ENCODE results near the gene KAT8.

The KAT8 gene

DNA sequence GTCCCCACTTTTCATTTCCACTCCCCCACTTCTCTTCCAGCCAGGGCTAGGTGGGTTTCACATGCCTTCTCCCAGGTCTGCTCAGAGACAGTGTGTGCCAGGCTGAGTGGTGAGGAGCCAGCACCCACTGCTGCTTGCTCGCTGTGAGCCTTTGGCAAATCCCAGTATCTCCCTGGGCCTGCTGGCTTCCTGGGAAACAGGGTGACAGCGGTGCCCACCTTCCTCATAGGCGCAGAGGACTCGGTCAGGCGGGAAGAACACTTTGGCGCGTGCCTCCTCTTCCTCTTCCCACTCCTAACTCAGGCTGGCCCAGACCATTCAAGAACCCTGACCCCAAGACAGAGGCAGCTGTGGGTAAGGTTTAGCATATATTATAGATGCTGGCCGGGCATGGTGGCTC lies 28.3 kb upstream of the KAT8 start:
- ChIA-PET POLR2A (interaction anchor here (1.1 to 1.4 kb wide), 2 partner anchors 13 to 15 kb away, joined by 3 read pairs; partner anchors contain the start of genes ZNF646 and ZNF668), CTCF (interaction anchor here (0.7 kb wide), 1 partner anchor 105 kb away, joined by 3 read pairs; no protein-coding TSS in a partner anchor)
- TF ChIP-seq FOXA1 (IDR thresholded peaks at IDR 0.05) (no peak), NFRKB (IDR thresholded peaks at IDR 0.05) (no peak)
- DNase-seq (ENCODE audit: extremely low spot score) = no peak

- no peak for TF ChIP-seq FOXK2 (IDR thresholded peaks at IDR 0.05)
- TF ChIP-seq SP1 (IDR thresholded peaks at IDR 0.05) = no peak
- TF ChIP-seq ELF4 (IDR thresholded peaks at IDR 0.05) = no peak
- no peak for TF ChIP-seq ARNT (IDR thresholded peaks at IDR 0.05)
- ChIA-PET CTCF (no interaction called here), POLR2A (interaction anchor here (1.2 to 4.4 kb wide), 2 partner anchors 27 to 57 kb away, joined by 3 to 17 read pairs; partner anchors contain the start of genes KAT8 and STX4)
- no peak for DNase-seq (ENCODE audit: extremely low spot score)
These were observed 26.9 kb upstream of the KAT8 start for GRCh38 chr16:31090540-31090939.

DNA sequence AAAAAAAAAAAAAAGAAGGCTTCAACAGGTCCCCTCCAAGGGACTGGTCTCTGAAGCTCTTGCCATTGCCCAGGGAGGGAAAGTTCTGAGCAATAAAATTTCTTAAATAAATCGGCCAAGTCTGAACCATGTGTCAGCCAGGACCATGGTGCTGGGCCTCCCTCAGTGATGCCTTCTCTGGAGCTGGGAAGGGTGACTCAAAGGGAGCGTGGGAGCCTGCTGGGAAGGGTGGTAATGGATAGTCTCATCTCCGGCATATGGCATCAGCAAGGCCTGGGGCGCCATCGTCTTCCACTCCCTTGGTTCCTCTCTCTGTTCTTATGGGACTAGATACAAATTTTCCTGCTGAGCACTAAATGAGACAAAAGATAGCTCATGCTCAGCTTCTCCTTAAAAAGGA lies 25.1 kb upstream of the KAT8 start:
- no peak for TF ChIP-seq FOXK2 (IDR thresholded peaks at IDR 0.05)
- TF ChIP-seq FOXA1 (IDR thresholded peaks at IDR 0.05) = no peak
- no peak for TF ChIP-seq ZNF384 (IDR thresholded peaks at IDR 0.05)
- no peak for TF ChIP-seq ELF4 (IDR thresholded peaks at IDR 0.05)
- no peak for TF ChIP-seq BHLHE40 (IDR thresholded peaks at IDR 0.05; ENCODE audit: borderline replicate concordance)
- TF ChIP-seq LEF1 (IDR thresholded peaks at IDR 0.05; ENCODE audit: borderline replicate concordance) = no peak
- TF ChIP-seq PKNOX1 (IDR thresholded peaks at IDR 0.05) = no peak
- no peak for TF ChIP-seq HDGF (IDR thresholded peaks at IDR 0.05; ENCODE audit: borderline replicate concordance)
- no peak for TF ChIP-seq ARNT (IDR thresholded peaks at IDR 0.05)
- TF ChIP-seq TARDBP (IDR thresholded peaks at IDR 0.05) = no peak
- TF ChIP-seq NFRKB (IDR thresholded peaks at IDR 0.05) = no peak
- TF ChIP-seq SP1 (IDR thresholded peaks at IDR 0.05) = no peak
- TF ChIP-seq L3MBTL2 (conservative IDR thresholded peaks at IDR 0.05) = no peak
- TF ChIP-seq SUZ12 (IDR thresholded peaks at IDR 0.05) = no peak
- no peak for TF ChIP-seq CTBP1 (IDR thresholded peaks at IDR 0.05; ENCODE audit: borderline replicate concordance)
- TF ChIP-seq FOXM1 (IDR thresholded peaks at IDR 0.05; ENCODE audit: borderline replicate concordance) = no peak
- no peak for DNase-seq (ENCODE audit: extremely low spot score)
- ChIA-PET CTCF (no interaction called here), POLR2A (interaction anchor here (1.1 to 4.4 kb wide), 3 partner anchors 18 to 87 kb away, joined by 3 to 17 read pairs (median 16); partner anchors contain the start of genes FUS, KAT8, ZNF646 and ZNF668)

GRCh38 chr16:31093132-31093703 lies 24.2 kb upstream of the KAT8 start:
- DNase-seq (ENCODE audit: extremely low spot score) = peak; percentile 56
- CTCF ChIA-PET = no interaction called here
- TF ChIP-seq ZNF384 (IDR thresholded peaks at IDR 0.05) (peak; percentile 74), ELF4 (IDR thresholded peaks at IDR 0.05) (no peak), NFRKB (IDR thresholded peaks at IDR 0.05) (no peak)
- POLR2A ChIA-PET = interaction anchor here (0.8 to 4.4 kb wide), 6 partner anchors 8 to 87 kb away, joined by 3 to 17 read pairs (median 6); partner anchors contain the start of genes FUS, KAT8, ZNF646 and ZNF668

DNA sequence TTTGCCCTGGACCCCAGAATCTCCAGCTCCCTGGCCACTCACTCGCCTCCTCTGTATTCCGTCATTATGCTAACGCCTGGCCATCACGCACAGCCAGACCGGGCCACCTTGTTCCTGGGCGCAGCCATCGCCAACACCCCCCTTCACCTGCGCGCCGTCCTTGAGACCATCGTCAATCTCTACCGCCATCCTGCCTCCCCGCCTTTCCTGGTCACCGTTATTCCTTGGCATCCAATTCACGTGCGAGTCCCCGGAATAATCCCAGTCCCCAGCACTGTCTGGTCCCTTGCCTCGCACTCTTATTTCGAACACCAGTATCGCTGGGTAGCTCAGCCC lies 23.4 kb upstream of the KAT8 start:
- ChIA-PET POLR2A (interaction anchor here (0.8 to 4.4 kb wide), 6 partner anchors 9 to 50 kb away, joined by 3 to 17 read pairs (median 6); partner anchors contain the start of genes KAT8, ZNF646 and ZNF668), CTCF (interaction anchor here (0.7 to 1.0 kb wide), 2 partner anchors 48 to 109 kb away, joined by 3 to 4 read pairs; partner anchors contain the start of gene HSD3B7)
- no peak for DNase-seq (ENCODE audit: extremely low spot score)
- no peak for TF ChIP-seq FOXA1 (IDR thresholded peaks at IDR 0.05)
- no peak for TF ChIP-seq HDGF (IDR thresholded peaks at IDR 0.05; ENCODE audit: borderline replicate concordance)
- TF ChIP-seq LEF1 (IDR thresholded peaks at IDR 0.05; ENCODE audit: borderline replicate concordance) = no peak
- no peak for TF ChIP-seq BHLHE40 (IDR thresholded peaks at IDR 0.05; ENCODE audit: borderline replicate concordance)
- no peak for TF ChIP-seq NFRKB (IDR thresholded peaks at IDR 0.05)
- TF ChIP-seq PKNOX1 (IDR thresholded peaks at IDR 0.05) = no peak
- TF ChIP-seq TARDBP (IDR thresholded peaks at IDR 0.05) = no peak
- TF ChIP-seq CTBP1 (IDR thresholded peaks at IDR 0.05; ENCODE audit: borderline replicate concordance) = no peak
- no peak for TF ChIP-seq SP1 (IDR thresholded peaks at IDR 0.05)
- TF ChIP-seq ELF4 (IDR thresholded peaks at IDR 0.05) = no peak
- TF ChIP-seq ARNT (IDR thresholded peaks at IDR 0.05) = no peak

DNA sequence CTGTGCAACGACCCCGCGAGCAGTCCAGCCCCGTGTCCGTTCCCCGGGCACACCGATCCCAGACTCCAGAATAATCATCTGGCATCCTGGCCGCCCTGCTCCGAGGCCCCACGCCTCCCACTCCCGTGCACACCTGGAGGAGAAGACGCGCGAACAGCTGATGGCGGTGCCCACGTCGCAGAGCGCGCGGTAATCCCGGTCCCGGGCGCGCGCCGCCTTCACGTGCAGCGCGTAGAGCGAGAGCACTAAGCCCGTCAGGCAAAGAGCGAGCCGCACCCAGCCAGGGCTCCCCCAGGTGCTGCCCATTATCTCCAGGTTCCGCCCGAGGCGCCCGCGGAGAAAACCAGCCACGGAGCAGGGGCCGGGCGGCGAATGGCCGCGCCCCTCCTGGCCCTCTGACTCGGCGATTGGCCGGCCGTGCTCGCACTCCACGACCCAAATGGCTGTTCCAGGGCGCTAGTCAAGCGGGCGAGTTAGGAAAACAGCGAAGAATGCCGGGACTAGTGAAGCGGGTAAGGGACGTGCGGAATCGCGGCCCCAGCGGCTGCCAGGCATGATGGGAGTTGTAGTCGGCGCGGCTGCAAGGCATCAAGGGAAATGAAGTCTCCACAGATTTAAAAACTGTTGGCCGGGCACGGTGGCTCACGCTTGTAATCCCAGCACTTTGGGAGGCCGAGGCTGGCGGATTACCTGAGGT lies 22.9 kb upstream of the KAT8 start, which contains the start of gene VKORC1:
VKORC1 (minus strand) TSS at position 374 of the 697 bp plus-strand sequence; CDS start at position 306, 68 bp downstream.
- ChIA-PET POLR2A (interaction anchor here (0.8 to 4.4 kb wide), 6 partner anchors 10 to 49 kb away, joined by 3 to 17 read pairs (median 6); partner anchors contain the start of genes KAT8, ZNF646 and ZNF668), CTCF (interaction anchor here (0.7 to 1.0 kb wide), 2 partner anchors 48 to 110 kb away, joined by 3 to 4 read pairs; partner anchors contain the start of gene HSD3B7)
- peak; percentile 91 for TF ChIP-seq PKNOX1 (IDR thresholded peaks at IDR 0.05)
- no peak for TF ChIP-seq ARNT (IDR thresholded peaks at IDR 0.05)
- TF ChIP-seq CTBP1 (IDR thresholded peaks at IDR 0.05; ENCODE audit: borderline replicate concordance) = 0 out of 2 replicates have a peak, but pooled peaks have one; percentile 31
- peak; percentile 64 for TF ChIP-seq L3MBTL2 (conservative IDR thresholded peaks at IDR 0.05)
- peak; percentile 90 for DNase-seq (ENCODE audit: extremely low spot score)

All from HEK293T (cell line).